SH-SY5Y (cell line): Measurements from ENCODE around the gene CAV1.

ENCODE experiments used
- GATA2 ChIP-seq: IDR thresholded peaks from 2 replicates; pipeline ENCODE4 v1.6.1; 2011; ENCODE audit warnings: mild to moderate bottlenecking, low read depth, low read length
- GATA3 ChIP-seq: IDR thresholded peaks from 2 replicates; pipeline ENCODE4 v1.6.1; 2011; ENCODE audit warnings: low read depth, mild to moderate bottlenecking, low read length, moderate library complexity

DNA sequence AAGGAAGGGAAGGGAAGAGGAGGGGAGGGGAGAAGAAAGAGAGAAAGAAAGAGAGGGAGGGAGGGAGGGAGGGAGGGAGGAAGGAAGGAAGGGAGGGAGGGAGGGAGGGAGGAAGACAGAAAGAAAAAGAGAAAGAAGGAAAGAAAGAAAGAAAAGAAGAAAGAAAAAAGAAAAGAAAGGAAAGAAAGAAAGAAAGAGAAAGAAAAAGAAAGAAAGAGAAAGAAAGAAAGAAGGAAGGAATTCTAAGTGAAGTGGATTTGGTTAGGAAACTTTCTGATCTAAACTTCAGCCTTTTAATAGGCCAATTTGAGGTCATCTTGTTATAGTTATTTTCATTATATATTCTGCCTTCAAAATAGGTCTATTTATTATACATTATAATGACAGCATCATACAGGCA is 21.0 kb upstream of the CAV1 start:
- no peak for TF ChIP-seq GATA2
- no peak for TF ChIP-seq GATA3
